Neutrophil (primary cell): ENCODE results near the gene PDZRN4.

Source experiments
- H3K27ac ChIP-seq: fragments of 200-600 bp; sonication (generic); 2 replicates; pipeline ENCODE4 v1.5.1; 2016; ENCODE audit warnings: mild to moderate bottlenecking, moderate library complexity
- H3K27me3 ChIP-seq: fragments of 200-600 bp; sonication (generic); 2 replicates; pipeline ENCODE4 v1.6.0; 2016; ENCODE audit warnings: mild to moderate bottlenecking
- H3K36me3 ChIP-seq: fragments of 200-600 bp; sonication (generic); 2 replicates; pipeline ENCODE4 v1.5.1; 2017
- H3K4me1 ChIP-seq, 2 experiments: fragments of 200-600 bp in 1 of 2; sonication (generic) in 1 of 2; 1 replicate in 1 of 2; 2 replicates in 1 of 2; pipeline versions ENCODE4 v1.5.1 to v1.6.1; 2013 to 2016; ENCODE audit warnings: low read depth in 1 of 2, low read length in 1 of 2, mild to moderate bottlenecking in 1 of 2, moderate library complexity in 1 of 2; ENCODE audit not compliant: control insufficient read depth in 1 of 2, insufficient read depth in 1 of 2
- H3K4me3 ChIP-seq, 2 experiments: fragments of 200-600 bp in 1 of 2; sonication (generic) in 1 of 2; 1 replicate in 1 of 2; 2 replicates in 1 of 2; pipeline ENCODE4 v1.5.1; 2013 to 2016; ENCODE audit warnings: low read depth in 1 of 2, low read length in 1 of 2, mild to moderate bottlenecking in 1 of 2, moderate library complexity in 1 of 2
- H3K9me3 ChIP-seq: fragments of 200-600 bp; sonication (generic); 2 replicates; pipeline ENCODE4 v1.5.1; 2016
- TF ChIP-seq, protein P1 (sequence below): fragments of 200-600 bp; sonication (generic); IDR thresholded peaks from 2 replicates; pipeline ENCODE4 v1.5.1; 2016; ENCODE audit warnings: antibody characterized with exemption

PDZRN4 gene

DNA sequence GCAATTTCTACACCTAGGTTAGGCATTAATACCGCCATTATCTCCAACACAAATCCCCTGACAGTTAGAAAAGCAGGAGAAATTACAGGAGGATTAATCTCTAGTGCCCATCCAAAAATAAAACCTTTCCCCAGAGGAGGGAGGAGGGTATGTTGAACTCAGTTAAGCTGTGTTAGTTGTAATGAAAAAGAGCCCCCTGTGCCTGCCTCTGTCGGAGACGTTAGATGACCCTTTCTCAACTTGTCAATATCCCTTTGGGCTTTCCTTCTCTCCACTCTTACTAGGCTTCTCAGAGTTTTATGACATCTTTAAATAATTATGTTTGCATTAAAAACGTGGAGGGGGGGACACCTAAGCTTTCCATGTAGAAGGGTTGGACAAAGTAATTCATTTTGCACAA lies 278.2 kb downstream of the PDZRN4 start:
- Histone ChIP-seq H3K27me3 (no peaks in the 10 kb centered on the region), H3K9me3 (no peaks in the 10 kb centered on the region), H3K36me3 (no peaks in the 10 kb centered on the region), H3K4me1 (no peaks in the 10 kb centered on the region), H3K27ac (no peak overlapping the region), H3K4me3 (no peak overlapping the region)
- TF ChIP-seq, protein P1, sequence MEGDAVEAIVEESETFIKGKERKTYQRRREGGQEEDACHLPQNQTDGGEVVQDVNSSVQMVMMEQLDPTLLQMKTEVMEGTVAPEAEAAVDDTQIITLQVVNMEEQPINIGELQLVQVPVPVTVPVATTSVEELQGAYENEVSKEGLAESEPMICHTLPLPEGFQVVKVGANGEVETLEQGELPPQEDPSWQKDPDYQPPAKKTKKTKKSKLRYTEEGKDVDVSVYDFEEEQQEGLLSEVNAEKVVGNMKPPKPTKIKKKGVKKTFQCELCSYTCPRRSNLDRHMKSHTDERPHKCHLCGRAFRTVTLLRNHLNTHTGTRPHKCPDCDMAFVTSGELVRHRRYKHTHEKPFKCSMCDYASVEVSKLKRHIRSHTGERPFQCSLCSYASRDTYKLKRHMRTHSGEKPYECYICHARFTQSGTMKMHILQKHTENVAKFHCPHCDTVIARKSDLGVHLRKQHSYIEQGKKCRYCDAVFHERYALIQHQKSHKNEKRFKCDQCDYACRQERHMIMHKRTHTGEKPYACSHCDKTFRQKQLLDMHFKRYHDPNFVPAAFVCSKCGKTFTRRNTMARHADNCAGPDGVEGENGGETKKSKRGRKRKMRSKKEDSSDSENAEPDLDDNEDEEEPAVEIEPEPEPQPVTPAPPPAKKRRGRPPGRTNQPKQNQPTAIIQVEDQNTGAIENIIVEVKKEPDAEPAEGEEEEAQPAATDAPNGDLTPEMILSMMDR: no peak

DNA sequence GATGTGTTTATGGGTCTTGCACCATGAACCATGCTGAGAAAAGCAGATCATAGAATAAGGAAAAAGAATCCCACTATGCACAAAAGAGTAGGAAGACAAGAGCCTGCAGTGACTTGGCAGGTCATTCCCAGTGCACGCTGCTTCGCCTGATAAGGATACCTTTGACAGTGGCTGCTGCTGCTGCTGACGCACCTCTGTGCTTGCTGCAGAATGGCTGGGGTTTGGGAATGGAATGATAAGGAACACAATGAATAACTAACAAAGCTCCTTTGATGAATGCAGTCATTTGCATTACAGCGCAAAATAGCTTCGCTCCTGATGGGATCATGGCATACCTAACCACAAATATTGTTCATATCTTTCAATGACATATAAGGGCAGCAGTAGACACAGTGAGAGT lies 278.7 kb downstream of the PDZRN4 start:
- Histone ChIP-seq H3K27ac (no peak overlapping the region), H3K27me3 (no peaks in the 10 kb centered on the region), H3K36me3 (no peaks in the 10 kb centered on the region), H3K4me3 (no peak overlapping the region), H3K9me3 (no peaks in the 10 kb centered on the region), H3K4me1 (no peaks in the 10 kb centered on the region)
- TF ChIP-seq, protein P1: no peak

DNA sequence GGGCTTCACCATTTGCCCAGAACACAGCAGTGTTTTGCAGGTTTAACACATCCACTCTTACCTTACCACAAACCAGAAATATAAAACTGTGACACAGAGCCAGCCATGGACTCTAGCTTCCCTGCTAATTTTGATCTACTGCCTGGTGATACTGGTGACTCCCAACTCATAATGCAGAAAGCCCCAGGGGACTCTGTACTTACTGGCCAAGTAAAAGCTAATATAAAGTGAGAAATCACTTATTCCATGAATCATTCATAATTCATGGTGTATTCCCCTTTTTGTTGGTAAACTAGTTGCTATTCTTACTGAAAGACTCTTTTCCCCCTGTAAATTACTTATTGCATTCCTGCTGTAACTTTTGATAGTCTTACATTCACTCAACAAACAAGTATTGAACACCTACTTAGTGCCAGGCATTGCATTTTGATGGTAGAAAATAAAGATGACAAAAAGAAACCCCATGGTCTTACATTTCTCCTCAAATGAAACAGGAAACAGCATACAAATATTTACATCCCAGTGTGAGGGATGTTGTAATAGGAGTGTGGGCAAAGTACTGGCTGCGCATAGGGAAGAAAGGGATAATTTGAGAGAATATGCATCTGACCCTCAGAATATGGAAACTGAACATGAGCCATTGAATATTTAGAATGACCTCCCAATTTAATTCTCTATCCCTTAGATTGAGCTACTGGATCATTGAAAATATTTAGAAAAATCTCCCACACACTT lies 279.6 kb downstream of the PDZRN4 start:
- Histone ChIP-seq H3K4me3 (no peak overlapping the region), H3K9me3 (no peaks in the 10 kb centered on the region), H3K27me3 (no peaks in the 10 kb centered on the region), H3K27ac (no peak overlapping the region), H3K36me3 (no peaks in the 10 kb centered on the region), H3K4me1 (no peaks in the 10 kb centered on the region)
- TF ChIP-seq, protein P1: no peak

DNA sequence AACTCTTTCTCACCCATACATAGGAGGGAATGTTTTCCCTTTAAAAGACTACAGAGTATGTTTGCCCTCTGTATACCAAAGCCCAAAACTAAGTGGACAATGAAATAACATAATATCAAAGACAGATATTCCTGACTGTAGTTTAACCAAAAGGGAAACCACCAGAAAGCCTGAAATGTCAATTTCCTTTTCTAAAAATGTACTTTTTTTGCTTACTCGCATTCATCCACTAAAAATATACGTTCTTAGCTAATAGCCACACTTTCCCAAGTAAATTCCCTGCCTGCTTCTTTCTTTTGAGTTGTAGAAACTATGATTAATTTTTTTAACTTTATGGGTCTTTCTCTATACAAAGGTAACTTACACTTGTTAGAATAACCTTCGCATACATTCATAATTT lies 280.2 kb downstream of the PDZRN4 start:
- Histone ChIP-seq H3K4me1 (no peaks in the 10 kb centered on the region), H3K27ac (no peak overlapping the region), H3K4me3 (no peak overlapping the region), H3K9me3 (no peaks in the 10 kb centered on the region), H3K27me3 (no peaks in the 10 kb centered on the region), H3K36me3 (no peaks in the 10 kb centered on the region)
- TF ChIP-seq, protein P1: no peak

DNA sequence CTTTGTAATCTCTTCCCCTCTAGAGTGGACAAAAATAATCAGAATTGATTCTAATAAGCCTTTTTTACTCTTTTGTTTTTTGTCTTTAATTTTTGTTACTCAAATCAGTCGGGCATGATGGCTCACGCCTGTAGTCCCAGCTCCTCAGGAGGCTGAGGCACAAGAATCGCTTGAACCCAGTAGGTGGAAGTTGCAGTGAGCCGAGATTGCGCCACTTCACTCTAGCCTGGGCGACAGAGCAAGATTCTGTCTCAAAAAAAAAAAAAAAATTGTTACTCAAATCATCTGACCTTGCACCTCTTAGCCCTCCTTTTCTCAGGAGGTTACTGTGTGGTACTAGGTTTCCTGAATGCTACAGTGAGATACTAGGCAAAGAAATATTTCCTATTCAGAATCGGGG lies 280.6 kb downstream of the PDZRN4 start:
- Histone ChIP-seq H3K4me3 (no peak overlapping the region), H3K36me3 (no peaks in the 10 kb centered on the region), H3K27me3 (no peaks in the 10 kb centered on the region), H3K4me1 (no peaks in the 10 kb centered on the region), H3K27ac (no peak overlapping the region), H3K9me3 (no peaks in the 10 kb centered on the region)
- TF ChIP-seq, protein P1: no peak
